HepG2 (cell line): ENCODE results near the gene SSBP4. TPM values are rescaled to one million over a fixed set of nuclear protein-coding genes. Genes with fewer than 3 reads are reported as not detected.
A peak's percentile ranks its signal among the peaks of the same experiment; 100 is the strongest.

Experiments
- CCAR2 ChIP-seq: fragments of 200-400 bp; formaldehyde crosslinking; optimal IDR thresholded peaks from 2 replicates; pipeline ENCODE3; 2018; ENCODE audit warnings: low read depth, mild to moderate bottlenecking, low read length, moderate library complexity
- CENPBD1 ChIP-seq: sonication (generic); formaldehyde crosslinking; IDR thresholded peaks from 2 replicates; pipeline ENCODE4 v1.8.0; 2022; ENCODE audit warnings: missing genetic modification reagents, low read depth, mild to moderate bottlenecking, borderline replicate concordance
- HOXA5 ChIP-seq: sonication (generic); formaldehyde crosslinking; IDR thresholded peaks from 2 replicates; pipeline ENCODE4 v1.4.0; 2020; ENCODE audit warnings: missing genetic modification reagents
- KAT8 ChIP-seq: IDR thresholded peaks from 2 replicates; pipeline ENCODE4 v1.6.1; 2016; ENCODE audit warnings: missing genetic modification reagents, missing compliant biosample characterization
- MYC ChIP-seq: sonication (generic); formaldehyde crosslinking; IDR thresholded peaks from 2 replicates; pipeline ENCODE4 v1.9.0; 2021; ENCODE audit warnings: missing genetic modification reagents, borderline replicate concordance
- NCOR1 ChIP-seq: fragments of 200-600 bp; sonication (generic); IDR thresholded peaks from 2 replicates; pipeline ENCODE4 v1.7.0; 2017; ENCODE audit warnings: antibody characterized with exemption, low read length, borderline replicate concordance
- PPARG ChIP-seq: conservative IDR thresholded peaks from 2 replicates; pipeline ENCODE4 v1.6.1; 2016; ENCODE audit warnings: missing biosample characterization, missing genetic modification reagents
- RBAK ChIP-seq: sonication (generic); formaldehyde crosslinking; IDR thresholded peaks from 2 replicates; pipeline ENCODE4 v1.5.1; 2020; ENCODE audit warnings: mild to moderate bottlenecking, missing genetic modification reagents
- THAP9 ChIP-seq: sonication (generic); formaldehyde crosslinking; IDR thresholded peaks from 2 replicates; pipeline ENCODE4; 2020; ENCODE audit warnings: missing genetic modification reagents, mild to moderate bottlenecking, borderline replicate concordance
- THYN1 ChIP-seq: sonication (generic); formaldehyde crosslinking; IDR thresholded peaks from 2 replicates; pipeline ENCODE4 v1.8.1; 2023; ENCODE audit warnings: low read depth, mild to moderate bottlenecking, moderate library complexity, missing genetic modification reagents, borderline replicate concordance
- ZBTB3 ChIP-seq: sonication (generic); formaldehyde crosslinking; IDR thresholded peaks from 2 replicates; pipeline ENCODE4 v1.4.0; 2020; ENCODE audit warnings: low read depth, mild to moderate bottlenecking, moderate library complexity, missing genetic modification reagents, borderline replicate concordance
- ZFP82 ChIP-seq: sonication (generic); formaldehyde crosslinking; IDR thresholded peaks from 2 replicates; pipeline ENCODE4 v1.5.1; 2020; ENCODE audit warnings: mild to moderate bottlenecking, missing genetic modification reagents, borderline replicate concordance
- ZFYVE20 ChIP-seq: sonication (generic); formaldehyde crosslinking; IDR thresholded peaks from 2 replicates; pipeline ENCODE4 v1.8.0; 2023; ENCODE audit warnings: low read depth, mild to moderate bottlenecking, moderate library complexity, missing genetic modification reagents, borderline replicate concordance
- ZNF101 ChIP-seq: sonication (generic); formaldehyde crosslinking; IDR thresholded peaks from 2 replicates; pipeline ENCODE4 v1.4.0; 2020; ENCODE audit warnings: mild to moderate bottlenecking, low read depth, missing genetic modification reagents, borderline replicate concordance
- ZNF343 ChIP-seq: sonication (generic); formaldehyde crosslinking; IDR thresholded peaks from 2 replicates; pipeline ENCODE4 v1.4.0; 2020; ENCODE audit warnings: mild to moderate bottlenecking, missing genetic modification reagents
- ZNF605 ChIP-seq: sonication (generic); formaldehyde crosslinking; IDR thresholded peaks from 2 replicates; pipeline ENCODE4 v1.8.0; 2022; ENCODE audit warnings: mild to moderate bottlenecking, missing genetic modification reagents
- ZNF670 ChIP-seq: sonication (generic); formaldehyde crosslinking; IDR thresholded peaks from 2 replicates; pipeline ENCODE4 v1.8.0; 2022; ENCODE audit warnings: mild to moderate bottlenecking, missing genetic modification reagents, borderline replicate concordance
- polyA plus RNA-seq, 8 experiments: library from polyadenylated mRNA; depleted of rRNA in 3 of 8; stranded (reverse) in 7 of 8; unstranded in 1 of 8; fragments of >200 nt; fragmentation: Illumina TruSeq in 4 of 8; extraction: Trizol in 4 of 8; gene quantifications; 2 replicates each; pipeline versions ENCODE4 v1.2.1 to v1.2.3, GENCODE V29; 2011 to 2016; ENCODE audit warnings: low read depth in 4 of 8, missing spikeins in 1 of 8, mixed read lengths in 1 of 8; ENCODE audit not compliant: insufficient read depth in 1 of 8
- total RNA-seq, 5 experiments: library from RNA; depleted of rRNA; stranded (reverse); fragments of >200 nt; fragmentation: Illumina TruSeq; extraction: Trizol; gene quantifications; 2 replicates each; pipeline ENCODE4 v1.2.3, GENCODE V29; 2016; ENCODE audit warnings: low read depth in 1 of 5
- TF ChIP-seq, protein P1 (sequence below): sonication (generic); formaldehyde crosslinking; IDR thresholded peaks from 2 replicates; pipeline ENCODE4 v1.5.0; 2020; ENCODE audit warnings: missing genetic modification reagents
- TF ChIP-seq, protein P2 (sequence below): sonication (generic); formaldehyde crosslinking; IDR thresholded peaks from 2 replicates; pipeline ENCODE4 v1.4.0; 2020; ENCODE audit warnings: missing genetic modification reagents, mild to moderate bottlenecking, borderline replicate concordance
- TF ChIP-seq, protein P3 (sequence below): sonication (generic); formaldehyde crosslinking; IDR thresholded peaks from 2 replicates; pipeline ENCODE4 v1.4.0; 2020; ENCODE audit warnings: mild to moderate bottlenecking, missing genetic modification reagents

Gene SSBP4
- total and polyA plus RNA-seq, 2 of the 13 experiments (the other 11 are each of a cell fraction or from before 2014, with no cell fraction given), result 20.8 to 39.5 TPM

GRCh38 chr19:18401580-18402112 lies 17.6 kb upstream of the SSBP4 start (continued):
- TF ChIP-seq ZFYVE20 (CRISPR knock-in tag), result no peak
- no peak for TF ChIP-seq CENPBD1 (CRISPR knock-in tag)
- peak; percentile 21; the same call in 1 of the 2 replicates for TF ChIP-seq KAT8
- TF ChIP-seq PPARG (CRISPR knock-in tag), result no peak
- TF ChIP-seq CCAR2, result no peak
- no peak for TF ChIP-seq ZNF343 (CRISPR knock-in tag)
- TF ChIP-seq ZNF670 (CRISPR knock-in tag), result no peak
- no peak for TF ChIP-seq ZFP82
- no peak for TF ChIP-seq ZBTB3
- TF ChIP-seq ZNF101 (CRISPR knock-in tag), result no peak
- TF ChIP-seq THYN1 (CRISPR knock-in tag), result no peak
- no peak for TF ChIP-seq MYC (CRISPR knock-in tag)
- TF ChIP-seq ZNF605 (CRISPR knock-in tag), result no peak
- no peak for TF ChIP-seq THAP9
- TF ChIP-seq, protein P1, sequence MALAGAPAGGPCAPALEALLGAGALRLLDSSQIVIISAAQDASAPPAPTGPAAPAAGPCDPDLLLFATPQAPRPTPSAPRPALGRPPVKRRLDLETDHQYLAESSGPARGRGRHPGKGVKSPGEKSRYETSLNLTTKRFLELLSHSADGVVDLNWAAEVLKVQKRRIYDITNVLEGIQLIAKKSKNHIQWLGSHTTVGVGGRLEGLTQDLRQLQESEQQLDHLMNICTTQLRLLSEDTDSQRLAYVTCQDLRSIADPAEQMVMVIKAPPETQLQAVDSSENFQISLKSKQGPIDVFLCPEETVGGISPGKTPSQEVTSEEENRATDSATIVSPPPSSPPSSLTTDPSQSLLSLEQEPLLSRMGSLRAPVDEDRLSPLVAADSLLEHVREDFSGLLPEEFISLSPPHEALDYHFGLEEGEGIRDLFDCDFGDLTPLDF, result no peak
- TF ChIP-seq NCOR1, result no peak
- TF ChIP-seq, protein P2, sequence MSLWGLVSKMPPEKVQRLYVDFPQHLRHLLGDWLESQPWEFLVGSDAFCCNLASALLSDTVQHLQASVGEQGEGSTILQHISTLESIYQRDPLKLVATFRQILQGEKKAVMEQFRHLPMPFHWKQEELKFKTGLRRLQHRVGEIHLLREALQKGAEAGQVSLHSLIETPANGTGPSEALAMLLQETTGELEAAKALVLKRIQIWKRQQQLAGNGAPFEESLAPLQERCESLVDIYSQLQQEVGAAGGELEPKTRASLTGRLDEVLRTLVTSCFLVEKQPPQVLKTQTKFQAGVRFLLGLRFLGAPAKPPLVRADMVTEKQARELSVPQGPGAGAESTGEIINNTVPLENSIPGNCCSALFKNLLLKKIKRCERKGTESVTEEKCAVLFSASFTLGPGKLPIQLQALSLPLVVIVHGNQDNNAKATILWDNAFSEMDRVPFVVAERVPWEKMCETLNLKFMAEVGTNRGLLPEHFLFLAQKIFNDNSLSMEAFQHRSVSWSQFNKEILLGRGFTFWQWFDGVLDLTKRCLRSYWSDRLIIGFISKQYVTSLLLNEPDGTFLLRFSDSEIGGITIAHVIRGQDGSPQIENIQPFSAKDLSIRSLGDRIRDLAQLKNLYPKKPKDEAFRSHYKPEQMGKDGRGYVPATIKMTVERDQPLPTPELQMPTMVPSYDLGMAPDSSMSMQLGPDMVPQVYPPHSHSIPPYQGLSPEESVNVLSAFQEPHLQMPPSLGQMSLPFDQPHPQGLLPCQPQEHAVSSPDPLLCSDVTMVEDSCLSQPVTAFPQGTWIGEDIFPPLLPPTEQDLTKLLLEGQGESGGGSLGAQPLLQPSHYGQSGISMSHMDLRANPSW (CRISPR knock-in tag), result no peak
- no peak for TF ChIP-seq RBAK
- TF ChIP-seq, protein P3, sequence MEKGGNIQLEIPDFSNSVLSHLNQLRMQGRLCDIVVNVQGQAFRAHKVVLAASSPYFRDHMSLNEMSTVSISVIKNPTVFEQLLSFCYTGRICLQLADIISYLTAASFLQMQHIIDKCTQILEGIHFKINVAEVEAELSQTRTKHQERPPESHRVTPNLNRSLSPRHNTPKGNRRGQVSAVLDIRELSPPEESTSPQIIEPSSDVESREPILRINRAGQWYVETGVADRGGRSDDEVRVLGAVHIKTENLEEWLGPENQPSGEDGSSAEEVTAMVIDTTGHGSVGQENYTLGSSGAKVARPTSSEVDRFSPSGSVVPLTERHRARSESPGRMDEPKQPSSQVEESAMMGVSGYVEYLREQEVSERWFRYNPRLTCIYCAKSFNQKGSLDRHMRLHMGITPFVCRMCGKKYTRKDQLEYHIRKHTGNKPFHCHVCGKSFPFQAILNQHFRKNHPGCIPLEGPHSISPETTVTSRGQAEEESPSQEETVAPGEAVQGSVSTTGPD (CRISPR knock-in tag), result no peak
- TF ChIP-seq HOXA5, result no peak
